Hepatocyte (in vitro differentiated cells): ENCODE results near the gene TFB2M. TPM values are rescaled to one million over a fixed set of nuclear protein-coding genes. Genes with fewer than 3 reads are reported as not detected.

Experiments used
- DNase-seq: peaks from one replicate; pipeline ENCODE4 v3.0.0-alpha.2; 2016; ENCODE audit warnings: low spot score
- H2AFZ ChIP-seq: fragments of 200-600 bp; sonication (generic); 2 replicates; pipeline ENCODE4 v1.6.0; 2016; ENCODE audit warnings: antibody characterized with exemption, mild to moderate bottlenecking
- H3K27ac ChIP-seq: fragments of 200-600 bp; sonication (generic); 2 replicates; pipeline ENCODE4 v1.5.1; 2016; ENCODE audit warnings: mild to moderate bottlenecking
- H3K27me3 ChIP-seq: fragments of 200-600 bp; sonication (generic); 2 replicates; pipeline ENCODE4 v1.6.1; 2016
- H3K36me3 ChIP-seq: fragments of 200-600 bp; sonication (generic); replicated peaks from 2 replicates; pipeline ENCODE4 v1.5.1; 2016; ENCODE audit warnings: low read depth; ENCODE audit not compliant: insufficient read depth
- H3K4me1 ChIP-seq: fragments of 200-600 bp; sonication (generic); 2 replicates; pipeline ENCODE4 v1.5.1; 2016; ENCODE audit warnings: mild to moderate bottlenecking, moderate library complexity; ENCODE audit not compliant: insufficient read depth
- H3K4me2 ChIP-seq: fragments of 200-600 bp; sonication (generic); 2 replicates; pipeline ENCODE4 v1.6.0; 2016
- H3K4me3 ChIP-seq: fragments of 200-600 bp; sonication (generic); 2 replicates; pipeline ENCODE4 v1.5.1; 2016; ENCODE audit warnings: mild to moderate bottlenecking
- H3K79me2 ChIP-seq: fragments of 200-600 bp; sonication (generic); 2 replicates; pipeline ENCODE4 v1.6.0; 2017; ENCODE audit warnings: mild to moderate bottlenecking
- H3K9me2 ChIP-seq: fragments of 200-600 bp; sonication (generic); replicated peaks from 2 replicates; pipeline ENCODE4 v1.6.0; 2017; ENCODE audit warnings: mild to moderate bottlenecking; ENCODE audit not compliant: insufficient read depth
- H3K9me3 ChIP-seq: fragments of 200-600 bp; sonication (generic); 2 replicates; pipeline ENCODE4 v1.5.1; 2016; ENCODE audit warnings: low read depth, mild to moderate bottlenecking
- H4K20me1 ChIP-seq: fragments of 200-600 bp; sonication (generic); 2 replicates; pipeline ENCODE4 v1.6.0; 2016; ENCODE audit warnings: mild to moderate bottlenecking; ENCODE audit not compliant: insufficient read depth, poor library complexity, severe bottlenecking
- EZH2 ChIP-seq: fragments of 200-600 bp; sonication (generic); IDR thresholded peaks from 2 replicates; pipeline ENCODE4 v1.6.1; 2016; ENCODE audit warnings: antibody characterized with exemption, mild to moderate bottlenecking, borderline replicate concordance
- EZH2phosphoT487 ChIP-seq: fragments of 200-600 bp; sonication (generic); IDR thresholded peaks from one replicate; pipeline ENCODE4 v1.6.1; 2018; ENCODE audit warnings: antibody characterized with exemption, mild to moderate bottlenecking, low read depth, moderate library complexity; ENCODE audit not compliant: unreplicated experiment, severe bottlenecking
- WGBS: methylation state at CpG from one replicate; pipeline ENCODE4 v1.1.6; 2016; ENCODE audit warnings: low lambda C conversion rate; ENCODE audit errors: missing lambda C conversion rate; 5-methylcytosine and 5-hydroxymethylcytosine counted together
- polyA plus RNA-seq: library from polyadenylated mRNA; unstranded; fragments of >200 nt; fragmentation: Nextera tagmentation; extraction: Ambion mirVana; gene quantifications from 2 replicates; pipeline ENCODE4 v1.2.1, GENCODE V29; 2016
- total RNA-seq: library from RNA; depleted of rRNA; stranded (reverse); fragments of >200 nt; gene quantifications from 2 replicates; pipeline ENCODE4 v1.2.3, GENCODE V29; 2014
- TF ChIP-seq, protein P1 (sequence below): fragments of 200-600 bp; sonication (generic); IDR thresholded peaks from 2 replicates; pipeline ENCODE4 v1.5.1; 2016; ENCODE audit warnings: antibody characterized with exemption, mild to moderate bottlenecking; ENCODE audit not compliant: poor library complexity

TFB2M gene
- total and polyA plus RNA-seq, 2 experiments from 2014 or later, result 14.2 to 16.3 TPM

DNA sequence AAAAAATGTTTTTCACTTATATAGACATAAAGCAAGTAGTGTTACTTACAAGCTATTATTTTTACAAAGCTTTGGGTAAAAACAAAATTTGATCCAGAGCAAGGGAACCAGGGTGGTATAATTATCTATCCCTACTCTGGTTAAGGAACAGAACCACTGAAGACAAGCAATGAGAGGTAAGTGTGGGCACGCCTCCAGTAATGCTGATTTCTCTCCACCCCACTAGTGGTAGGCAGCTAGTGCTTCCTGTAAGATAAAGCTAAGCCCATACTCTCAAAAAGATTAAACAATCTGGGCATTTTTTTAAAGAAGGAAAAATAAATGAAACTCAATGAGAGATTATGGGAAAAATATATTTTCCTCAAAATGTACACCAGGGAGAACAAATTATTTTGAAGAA, 22.1 kb downstream of the TFB2M start:
- H3K27ac ChIP-seq, result no peak overlapping the region
- TF ChIP-seq EZH2phosphoT487 (no peak), EZH2 (no peak)
- TF ChIP-seq, protein P1, sequence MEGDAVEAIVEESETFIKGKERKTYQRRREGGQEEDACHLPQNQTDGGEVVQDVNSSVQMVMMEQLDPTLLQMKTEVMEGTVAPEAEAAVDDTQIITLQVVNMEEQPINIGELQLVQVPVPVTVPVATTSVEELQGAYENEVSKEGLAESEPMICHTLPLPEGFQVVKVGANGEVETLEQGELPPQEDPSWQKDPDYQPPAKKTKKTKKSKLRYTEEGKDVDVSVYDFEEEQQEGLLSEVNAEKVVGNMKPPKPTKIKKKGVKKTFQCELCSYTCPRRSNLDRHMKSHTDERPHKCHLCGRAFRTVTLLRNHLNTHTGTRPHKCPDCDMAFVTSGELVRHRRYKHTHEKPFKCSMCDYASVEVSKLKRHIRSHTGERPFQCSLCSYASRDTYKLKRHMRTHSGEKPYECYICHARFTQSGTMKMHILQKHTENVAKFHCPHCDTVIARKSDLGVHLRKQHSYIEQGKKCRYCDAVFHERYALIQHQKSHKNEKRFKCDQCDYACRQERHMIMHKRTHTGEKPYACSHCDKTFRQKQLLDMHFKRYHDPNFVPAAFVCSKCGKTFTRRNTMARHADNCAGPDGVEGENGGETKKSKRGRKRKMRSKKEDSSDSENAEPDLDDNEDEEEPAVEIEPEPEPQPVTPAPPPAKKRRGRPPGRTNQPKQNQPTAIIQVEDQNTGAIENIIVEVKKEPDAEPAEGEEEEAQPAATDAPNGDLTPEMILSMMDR, result no peak
- WGBS, result 92% methylated on average over 1 of the region's 1 CpG

DNA sequence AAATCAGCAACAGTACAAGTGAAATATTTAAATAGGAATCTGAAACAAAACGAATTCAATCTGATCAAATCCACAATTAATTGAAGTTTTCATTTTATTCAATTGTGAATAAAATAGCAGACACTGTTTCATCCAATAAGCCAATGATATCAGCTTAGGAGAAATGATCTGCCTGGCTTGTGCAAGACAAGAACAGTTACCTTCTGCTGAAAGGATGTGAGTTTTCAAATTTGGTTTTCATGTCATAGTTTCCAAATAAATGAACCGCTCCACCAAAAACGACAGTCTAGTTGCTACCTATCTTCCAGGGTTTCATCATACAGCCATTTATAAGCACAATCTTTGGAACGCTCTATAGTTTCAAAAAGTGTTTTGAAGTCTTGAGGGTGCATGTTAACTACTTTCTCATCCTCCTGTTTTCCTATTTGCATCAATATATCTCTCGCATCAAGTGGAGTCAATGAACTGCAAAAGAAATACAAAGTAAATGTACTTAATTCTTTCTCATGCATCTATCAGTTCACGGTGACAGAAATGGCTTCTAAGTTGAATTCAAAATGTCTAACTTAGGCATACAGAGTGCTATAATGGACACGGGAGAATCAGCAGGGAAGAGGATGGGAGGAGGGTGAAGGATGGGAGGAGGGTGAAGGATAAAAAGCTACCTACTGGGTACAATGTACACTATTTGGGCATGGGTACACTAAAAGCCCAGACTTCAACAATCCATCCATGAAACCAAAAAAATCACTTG, 25.1 kb downstream of the TFB2M start:
- WGBS, result 93% methylated on average over 7 of the region's 7 CpGs
- DNase-seq, result no peak
- Histone ChIP-seq H3K36me3 (peaks cover 2% of the 10 kb centered on the region), H3K79me2 (no peaks in the 10 kb centered on the region), H3K4me2 (no peak overlapping the region), H3K4me1 (peaks cover 6% of the 10 kb centered on the region), H4K20me1 (no peaks in the 10 kb centered on the region), H3K27ac (no peak overlapping the region), H2AFZ (no peak overlapping the region), H3K27me3 (no peaks in the 10 kb centered on the region), H3K9me2 (no peaks in the 10 kb centered on the region), H3K9me3 (no peaks in the 10 kb centered on the region), H3K4me3 (no peak overlapping the region)
- TF ChIP-seq, protein P1, result no peak
- TF ChIP-seq EZH2, result no peak
- no peak for TF ChIP-seq EZH2phosphoT487

More for the DNA sequence above, 22.1 kb downstream of the TFB2M start:
- Histone ChIP-seq H2AFZ (no peak overlapping the region), H3K9me2 (no peaks in the 10 kb centered on the region), H3K4me1 (no peaks in the 10 kb centered on the region), H3K4me2 (no peak overlapping the region), H3K36me3 (peaks cover 2% of the 10 kb centered on the region), H3K79me2 (no peaks in the 10 kb centered on the region), H3K27me3 (no peaks in the 10 kb centered on the region), H3K9me3 (no peaks in the 10 kb centered on the region), H3K4me3 (no peak overlapping the region), H4K20me1 (no peaks in the 10 kb centered on the region)
- DNase-seq, result no peak

DNA sequence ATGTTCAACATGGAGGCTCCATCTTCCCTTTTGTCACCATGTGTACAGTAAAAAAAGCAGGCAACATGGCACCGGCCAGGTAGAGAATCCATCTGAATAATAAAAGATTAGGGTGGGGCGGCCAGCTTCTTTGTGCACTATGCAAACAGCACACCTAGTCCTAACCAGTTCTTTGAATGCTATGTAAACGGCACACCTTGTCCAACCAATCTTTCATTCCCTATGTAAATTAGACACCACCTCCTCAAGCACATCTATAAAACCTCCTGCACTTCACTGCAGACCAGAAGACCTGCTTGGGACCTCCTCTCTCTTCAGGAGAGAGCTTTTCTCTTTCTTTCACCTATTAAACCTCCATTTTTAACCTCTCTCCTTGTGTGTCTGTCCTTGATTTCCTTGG, 28.2 kb downstream of the TFB2M start:
- H3K4me1 ChIP-seq, result peaks cover 6% of the 10 kb centered on the region
- DNase-seq, result peak; percentile 25
- WGBS, result 78% methylated on average over 3 of the region's 3 CpGs
- no peak overlapping the region for H3K4me2 ChIP-seq
- no peak for TF ChIP-seq EZH2phosphoT487
- TF ChIP-seq, protein P1, result no peak
- no peak for TF ChIP-seq EZH2
- H3K27me3 ChIP-seq, result no peaks in the 10 kb centered on the region
- H3K4me3 ChIP-seq, result no peak overlapping the region
- H3K9me3 ChIP-seq, result no peaks in the 10 kb centered on the region
- H3K79me2 ChIP-seq, result no peaks in the 10 kb centered on the region
- no peak overlapping the region for H2AFZ ChIP-seq
- H3K27ac ChIP-seq, result peak overlapping the region; percentile 9
- no peaks in the 10 kb centered on the region for H4K20me1 ChIP-seq
- H3K9me2 ChIP-seq, result no peaks in the 10 kb centered on the region
- H3K36me3 ChIP-seq, result peaks cover 2% of the 10 kb centered on the region
